ENCODE measurements around the gene CEP57L1. TPM values are rescaled to one million over a fixed set of nuclear protein-coding genes. Genes with fewer than 3 reads are reported as not detected.

Gene CEP57L1
- total RNA-seq, 1 donor from 2014 or later, result 13.5 TPM

DNA sequence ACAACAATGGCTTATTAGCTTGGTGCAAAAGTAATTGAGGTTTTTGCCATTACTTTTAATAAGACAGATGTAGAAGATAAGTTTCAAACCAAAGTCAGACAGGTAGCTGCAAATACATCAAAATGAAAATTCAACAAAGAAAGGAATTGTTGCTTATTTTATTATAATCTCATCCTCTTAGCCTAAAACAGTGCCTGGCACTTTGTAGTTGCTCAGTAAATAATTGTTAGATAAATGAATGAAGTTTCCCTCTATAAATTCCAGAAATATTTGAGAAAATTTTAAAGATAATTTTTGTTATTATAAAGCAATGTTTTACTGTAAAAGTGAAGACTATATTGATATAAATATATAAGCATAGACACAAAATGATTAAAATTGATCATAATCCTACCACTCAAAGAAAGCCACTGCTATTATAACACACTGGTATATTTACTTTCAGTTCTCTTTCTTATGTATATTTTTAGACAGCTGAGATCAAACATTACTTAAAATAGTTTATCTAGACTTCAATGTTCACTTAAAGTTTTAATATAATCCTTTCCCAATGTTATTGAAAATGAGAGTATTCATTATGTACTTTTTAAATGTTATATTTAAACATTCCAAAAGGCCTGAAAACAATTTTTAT is 43.2 kb upstream of the CEP57L1 start:
- DNase-seq (ENCODE audit: low read depth), result no peak
- no peak overlapping the region for H3K4me3 ChIP-seq (ENCODE audit: low read depth, low read length)
- TF ChIP-seq CTCF (conservative IDR thresholded peaks at IDR 0.05; ENCODE audit: low read depth, low read length), result no peak

GRCh38 chr6:109052852-109053251 is 42.5 kb upstream of the CEP57L1 start:
- no peak for DNase-seq (ENCODE audit: low read depth)
- TF ChIP-seq CTCF (conservative IDR thresholded peaks at IDR 0.05; ENCODE audit: low read depth, low read length), result no peak
- H3K4me3 ChIP-seq (ENCODE audit: low read depth, low read length), result no peak overlapping the region

DNA sequence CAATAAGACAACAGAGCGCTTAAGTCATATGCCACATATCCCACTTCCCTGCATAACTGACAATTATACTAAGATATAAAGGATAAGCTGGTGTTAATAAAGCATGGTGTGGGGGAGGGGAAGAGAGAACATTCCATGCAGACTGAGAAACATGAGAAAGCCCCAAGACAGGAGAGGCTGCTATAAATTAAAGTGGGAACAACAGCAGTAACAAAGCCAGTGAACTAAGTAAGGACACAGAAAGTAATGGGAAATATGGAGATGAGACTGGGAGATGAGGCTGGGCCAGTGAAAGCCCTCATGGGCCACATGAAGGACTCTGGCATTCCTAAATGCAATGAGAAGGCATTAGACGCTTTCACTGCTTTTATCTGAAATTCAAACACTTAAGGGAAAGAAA is 42.0 kb upstream of the CEP57L1 start:
- no peak overlapping the region for H3K4me3 ChIP-seq (ENCODE audit: low read depth, low read length)
- no peak for TF ChIP-seq CTCF (conservative IDR thresholded peaks at IDR 0.05; ENCODE audit: low read depth, low read length)
- DNase-seq (ENCODE audit: low read depth), result no peak

DNA sequence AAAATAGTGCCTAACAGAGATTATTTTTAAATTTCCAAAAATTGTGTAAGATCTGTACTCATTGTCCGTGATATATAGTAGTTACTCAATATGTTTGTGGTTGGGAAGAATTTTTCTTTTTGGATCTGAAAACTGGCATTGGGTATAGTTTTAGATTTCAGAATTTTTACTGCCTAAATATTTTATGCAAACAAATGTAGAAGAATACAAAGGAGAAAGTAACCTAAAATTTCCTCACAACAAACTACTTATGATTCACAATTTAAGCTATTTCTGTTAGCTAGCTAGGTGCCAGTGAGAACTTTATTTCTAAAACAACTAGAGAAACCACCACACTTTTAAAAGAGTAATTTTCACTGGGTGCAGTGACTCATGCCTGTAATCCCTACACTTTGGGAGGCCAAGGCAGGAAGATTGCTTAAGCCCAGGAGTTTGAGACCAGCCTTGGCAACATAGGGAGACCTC is 39.5 kb upstream of the CEP57L1 start:
- DNase-seq (ENCODE audit: low read depth), result no peak
- H3K4me3 ChIP-seq (ENCODE audit: low read depth, low read length), result no peak overlapping the region
- no peak for TF ChIP-seq CTCF (conservative IDR thresholded peaks at IDR 0.05; ENCODE audit: low read depth, low read length)

GRCh38 chr6:109056661-109057060 is 38.6 kb upstream of the CEP57L1 start:
- DNase-seq (ENCODE audit: low read depth), result no peak
- no peak overlapping the region for H3K4me3 ChIP-seq (ENCODE audit: low read depth, low read length)
- no peak for TF ChIP-seq CTCF (conservative IDR thresholded peaks at IDR 0.05; ENCODE audit: low read depth, low read length)

- no peak for DNase-seq (ENCODE audit: low read depth)
- no peak overlapping the region for H3K4me3 ChIP-seq (ENCODE audit: low read depth, low read length)
- TF ChIP-seq CTCF (conservative IDR thresholded peaks at IDR 0.05; ENCODE audit: low read depth, low read length), result no peak
Measured at GRCh38 chr6:109058620-109059019, 36.7 kb upstream of the CEP57L1 start.

DNA sequence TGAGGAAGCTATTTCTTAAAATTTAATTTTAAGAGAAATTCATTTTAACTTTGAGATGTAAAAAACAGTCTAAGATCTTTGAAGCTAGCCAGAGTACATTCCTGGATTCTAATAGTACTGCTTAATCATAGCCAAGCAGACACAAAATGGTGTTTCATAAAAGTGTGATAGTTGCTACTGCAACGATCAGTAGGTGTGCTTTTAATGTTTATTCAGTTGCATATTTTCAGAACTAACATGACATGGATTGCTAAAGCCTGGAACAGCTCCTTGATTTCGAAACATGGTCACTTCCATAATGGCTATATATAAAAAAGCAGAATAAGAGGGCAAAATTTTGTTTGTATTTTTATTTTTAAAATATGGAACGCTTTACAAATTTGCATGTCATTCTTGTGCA is 36.2 kb upstream of the CEP57L1 start:
- DNase-seq (ENCODE audit: low read depth), result no peak
- no peak for TF ChIP-seq CTCF (conservative IDR thresholded peaks at IDR 0.05; ENCODE audit: low read depth, low read length)
- H3K4me3 ChIP-seq (ENCODE audit: low read depth, low read length), result no peak overlapping the region
